GM13977 (cell line): ENCODE measurements around the gene ELK1.
"Not testable (repeated sequence)": the region's sequence is repeated elsewhere in the genome, so short reads cannot be mapped to it uniquely, and the experiment has no call there.

ENCODE experiments used
- DNase-seq: peaks from one replicate; pipeline ENCODE4 v3.0.0; 2012; ENCODE audit warnings: low spot score
- in situ Hi-C: fragments of 300-500 bp; cut with MboI; formaldehyde crosslinking; loops from one replicate; pipeline ENCODE4 v1.12.0; 2022; ENCODE audit warnings: low sequenced_read_pairs, low pct_unique_long_range_greater_than_20kb, mixed read lengths, inconsistent platforms; ENCODE audit not compliant: unreplicated experiment
- TF ChIP-seq, protein P1 (sequence below): IDR thresholded peaks from 2 replicates; pipeline ENCODE4 v1.5.1; 2012; ENCODE audit warnings: mild to moderate bottlenecking, control low read depth; ENCODE audit not compliant: insufficient read depth; ENCODE audit errors: extremely low read depth, missing control alignments

ELK1 gene, protein sequence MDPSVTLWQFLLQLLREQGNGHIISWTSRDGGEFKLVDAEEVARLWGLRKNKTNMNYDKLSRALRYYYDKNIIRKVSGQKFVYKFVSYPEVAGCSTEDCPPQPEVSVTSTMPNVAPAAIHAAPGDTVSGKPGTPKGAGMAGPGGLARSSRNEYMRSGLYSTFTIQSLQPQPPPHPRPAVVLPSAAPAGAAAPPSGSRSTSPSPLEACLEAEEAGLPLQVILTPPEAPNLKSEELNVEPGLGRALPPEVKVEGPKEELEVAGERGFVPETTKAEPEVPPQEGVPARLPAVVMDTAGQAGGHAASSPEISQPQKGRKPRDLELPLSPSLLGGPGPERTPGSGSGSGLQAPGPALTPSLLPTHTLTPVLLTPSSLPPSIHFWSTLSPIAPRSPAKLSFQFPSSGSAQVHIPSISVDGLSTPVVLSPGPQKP

DNA sequence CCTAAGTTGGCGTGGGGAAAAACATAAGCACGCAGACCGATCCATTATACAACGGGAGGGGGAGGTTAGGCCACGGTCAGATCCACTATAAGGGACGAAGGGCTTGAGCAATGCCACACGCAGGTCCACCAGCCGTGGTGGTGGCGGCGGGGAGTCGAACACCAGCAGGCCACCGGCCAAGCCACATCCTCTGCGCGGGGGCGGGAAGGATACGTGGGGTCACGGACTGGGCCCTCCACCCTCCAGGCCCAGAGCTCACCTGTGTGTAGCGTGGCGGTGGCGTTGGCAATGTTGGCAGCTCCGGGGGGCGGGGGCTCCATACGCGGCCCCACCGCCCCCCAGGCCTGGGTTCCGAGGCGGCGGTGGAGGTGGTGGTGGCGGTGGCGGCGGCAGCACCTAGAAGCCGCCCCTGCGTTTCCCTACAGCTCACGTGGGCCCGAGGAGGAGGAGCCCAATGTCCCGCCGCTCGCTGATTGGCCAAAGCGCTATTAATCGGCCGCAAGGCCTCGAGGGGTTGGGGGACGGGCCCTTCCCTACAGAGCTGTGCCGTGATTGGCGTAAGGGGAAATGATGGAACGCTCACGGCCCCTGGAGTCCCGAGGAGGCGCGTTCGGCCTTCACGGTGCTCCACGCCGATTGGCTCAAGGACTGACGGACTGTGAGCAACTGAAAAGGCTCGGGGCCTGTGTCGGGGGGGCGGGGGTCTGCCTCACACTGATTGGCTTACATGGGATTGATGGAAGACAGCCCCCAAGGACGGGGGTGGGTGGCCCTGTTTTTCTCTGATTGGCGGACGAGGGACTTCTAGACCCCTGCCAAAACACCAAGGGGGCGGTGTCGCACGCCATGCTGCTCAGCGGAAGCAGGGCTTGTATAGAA lies at the start of gene ELK1:
Gene ELK1 (minus strand): TSS at position 400 of the 879 bp plus-strand sequence. CDS start 9,122 bp downstream, outside the sequence.
- TF ChIP-seq, protein P1, sequence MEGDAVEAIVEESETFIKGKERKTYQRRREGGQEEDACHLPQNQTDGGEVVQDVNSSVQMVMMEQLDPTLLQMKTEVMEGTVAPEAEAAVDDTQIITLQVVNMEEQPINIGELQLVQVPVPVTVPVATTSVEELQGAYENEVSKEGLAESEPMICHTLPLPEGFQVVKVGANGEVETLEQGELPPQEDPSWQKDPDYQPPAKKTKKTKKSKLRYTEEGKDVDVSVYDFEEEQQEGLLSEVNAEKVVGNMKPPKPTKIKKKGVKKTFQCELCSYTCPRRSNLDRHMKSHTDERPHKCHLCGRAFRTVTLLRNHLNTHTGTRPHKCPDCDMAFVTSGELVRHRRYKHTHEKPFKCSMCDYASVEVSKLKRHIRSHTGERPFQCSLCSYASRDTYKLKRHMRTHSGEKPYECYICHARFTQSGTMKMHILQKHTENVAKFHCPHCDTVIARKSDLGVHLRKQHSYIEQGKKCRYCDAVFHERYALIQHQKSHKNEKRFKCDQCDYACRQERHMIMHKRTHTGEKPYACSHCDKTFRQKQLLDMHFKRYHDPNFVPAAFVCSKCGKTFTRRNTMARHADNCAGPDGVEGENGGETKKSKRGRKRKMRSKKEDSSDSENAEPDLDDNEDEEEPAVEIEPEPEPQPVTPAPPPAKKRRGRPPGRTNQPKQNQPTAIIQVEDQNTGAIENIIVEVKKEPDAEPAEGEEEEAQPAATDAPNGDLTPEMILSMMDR: no peak
- peak; percentile 86 for DNase-seq
- in situ Hi-C loops: no loop called here

GRCh38 chrX:47697181-47697580 lies 46.8 kb upstream of the ELK1 start:
- DNase-seq: no peak
- TF ChIP-seq, protein P1: no peak
- in situ Hi-C loops: no loop called here

DNA sequence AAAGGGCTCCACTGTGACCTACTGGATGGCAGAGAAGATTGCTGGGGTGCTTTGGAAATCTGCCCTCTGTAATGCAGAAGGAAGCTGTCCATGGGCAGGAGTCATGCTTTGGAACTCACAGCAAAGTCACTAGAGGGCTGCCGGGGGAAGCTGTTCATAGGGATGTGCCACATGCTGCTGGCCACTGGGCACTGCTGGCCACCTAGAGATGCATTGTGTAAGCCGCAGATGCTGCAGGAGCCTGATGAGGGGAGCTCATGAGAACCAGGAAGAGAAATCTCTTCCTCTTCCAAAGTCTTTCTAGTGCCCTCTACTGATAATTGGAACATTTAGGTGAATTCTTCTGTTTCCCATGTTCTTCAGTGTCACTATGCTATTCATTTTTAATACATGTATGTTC lies 39.8 kb upstream of the ELK1 start:
- in situ Hi-C loops: no loop called here

DNA sequence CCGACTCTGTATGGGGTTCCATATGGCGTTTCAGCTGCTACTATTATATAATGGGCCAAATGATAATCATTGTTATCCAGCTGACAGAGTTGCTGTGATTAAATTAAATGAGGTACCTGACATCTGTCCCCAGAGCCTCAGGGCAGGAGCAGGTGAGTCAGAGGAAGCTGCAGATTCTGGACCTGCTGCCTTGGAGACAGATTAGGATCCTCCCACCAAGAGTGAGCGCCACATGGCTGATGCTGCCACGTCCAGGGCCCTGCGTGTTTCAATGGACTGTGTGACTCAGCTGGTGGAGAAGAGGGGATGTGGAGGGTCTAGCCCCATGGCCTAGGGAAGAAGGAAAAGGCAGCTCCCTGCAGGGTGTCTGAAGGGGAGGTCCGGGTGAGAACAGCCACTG lies 36.9 kb upstream of the ELK1 start:
- in situ Hi-C loops: no loop called here

More for the DNA sequence above, 39.8 kb upstream of the ELK1 start:
- DNase-seq: no peak
- TF ChIP-seq, protein P1: no peak

GRCh38 chrX:47683829-47684205 lies 33.5 kb upstream of the ELK1 start:
- no peak for DNase-seq
- TF ChIP-seq, protein P1: no peak
- in situ Hi-C loops: no loop called here

More for the DNA sequence above, 36.9 kb upstream of the ELK1 start:
- DNase-seq: no peak
- TF ChIP-seq, protein P1: no peak

- TF ChIP-seq, protein P1: no peak
- DNase-seq: no peak
- in situ Hi-C loops: no loop called here
Measured at GRCh38 chrX:47683184-47683828, 32.9 kb upstream of the ELK1 start.

DNA sequence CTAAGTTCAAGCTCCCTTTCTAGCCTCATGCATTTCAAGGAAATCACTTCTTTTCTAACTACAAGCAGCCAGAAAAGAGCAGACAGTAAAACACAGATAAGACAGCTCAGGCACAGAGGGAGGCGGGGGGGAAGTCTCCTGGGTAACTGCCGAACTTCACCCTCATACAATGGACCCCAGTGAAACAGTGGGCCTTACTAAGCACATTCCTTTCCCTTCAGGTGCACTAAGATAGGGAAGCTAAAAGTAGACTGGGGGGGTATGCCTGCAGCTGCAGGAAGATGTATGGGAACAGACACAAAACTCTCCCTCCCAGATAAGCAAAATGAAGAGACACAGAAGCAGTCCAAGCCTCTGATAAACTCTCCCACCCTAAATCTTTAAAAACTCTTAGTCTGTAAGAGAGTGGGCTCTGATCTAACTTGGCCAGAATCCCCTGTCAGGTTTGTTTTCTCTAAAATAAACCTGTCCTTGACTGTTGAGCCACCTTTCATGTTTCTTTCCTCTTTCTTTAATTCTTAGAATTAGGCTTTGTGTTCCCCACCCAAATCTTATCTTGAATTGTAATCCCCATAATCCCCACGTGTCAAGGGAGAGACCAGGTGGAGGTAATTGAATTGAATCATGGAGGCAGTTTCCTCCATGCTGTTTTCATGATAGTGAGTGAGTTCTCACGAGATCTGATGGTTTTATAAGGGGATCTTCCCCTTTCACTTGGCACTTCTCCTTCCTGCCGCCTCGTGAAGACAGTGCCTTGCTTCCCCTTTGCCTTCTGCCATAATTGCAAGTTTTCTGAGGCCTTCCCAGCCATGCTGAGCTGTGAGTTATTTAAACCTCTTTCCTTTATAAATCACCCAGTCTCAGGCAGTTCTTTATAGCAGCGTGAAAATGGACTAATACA lies 25.8 kb upstream of the ELK1 start:
- in situ Hi-C loops, DNase-seq: not testable (repeated sequence)
